VCaP (cell line): ENCODE measurements around the gene POTEB2.
"Not testable (repeated sequence)": the region's sequence is repeated elsewhere in the genome, so short reads cannot be mapped to it uniquely, and the experiment has no call there.

Experiments
- H3K27ac ChIP-seq: fragments of 450-650 bp; 2 replicates; pipeline ENCODE4 v1.5.1; 2017

Gene POTEB2

GRCh38 chr15:20866214-20866613 is at the start of gene POTEB2:
Gene POTEB2, minus strand, starts transcription at chr15:20866314. Its CDS starts 33 bp downstream, at chr15:20866281.
- not testable (repeated sequence) for H3K27ac ChIP-seq

GRCh38 chr15:20879916-20880315 is 13.8 kb upstream of the POTEB2 start:
- not testable (repeated sequence) for H3K27ac ChIP-seq

DNA sequence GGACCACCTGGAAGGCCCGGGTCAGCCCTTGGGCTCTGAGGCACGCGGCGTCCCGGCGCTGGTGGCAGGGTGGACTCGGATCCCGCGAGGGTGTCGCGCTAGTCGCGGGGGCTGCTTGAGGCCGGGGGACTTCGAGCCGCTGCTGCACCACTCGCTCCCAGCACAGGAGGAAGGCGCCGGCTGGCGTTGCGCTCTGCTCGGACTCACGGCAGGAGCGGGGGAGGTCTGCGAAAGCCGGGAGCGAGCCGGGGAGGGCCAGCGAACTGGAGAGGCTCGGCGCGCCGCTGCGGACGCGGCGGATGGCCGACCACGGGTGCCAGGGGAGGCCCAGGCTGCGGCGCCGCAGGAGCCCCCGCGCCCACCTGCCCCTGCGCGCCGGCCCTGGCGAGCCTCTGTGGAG is 12.3 kb upstream of the POTEB2 start:
- not testable (repeated sequence) for H3K27ac ChIP-seq

- H3K27ac ChIP-seq = not testable (repeated sequence)
These were observed 11.7 kb upstream of the POTEB2 start for GRCh38 chr15:20877819-20878218.
